GM19025 (cell line): ENCODE data around the gene NUCKS1.

Experiments
- ATAC-seq: cut with Tn5 transposase; IDR thresholded peaks from one replicate; pipeline ENCODE4 v1.9.1; 2021; ENCODE audit warnings: mild to moderate bottlenecking, low read depth, moderate library complexity; ENCODE audit not compliant: unreplicated experiment

Gene NUCKS1

DNA sequence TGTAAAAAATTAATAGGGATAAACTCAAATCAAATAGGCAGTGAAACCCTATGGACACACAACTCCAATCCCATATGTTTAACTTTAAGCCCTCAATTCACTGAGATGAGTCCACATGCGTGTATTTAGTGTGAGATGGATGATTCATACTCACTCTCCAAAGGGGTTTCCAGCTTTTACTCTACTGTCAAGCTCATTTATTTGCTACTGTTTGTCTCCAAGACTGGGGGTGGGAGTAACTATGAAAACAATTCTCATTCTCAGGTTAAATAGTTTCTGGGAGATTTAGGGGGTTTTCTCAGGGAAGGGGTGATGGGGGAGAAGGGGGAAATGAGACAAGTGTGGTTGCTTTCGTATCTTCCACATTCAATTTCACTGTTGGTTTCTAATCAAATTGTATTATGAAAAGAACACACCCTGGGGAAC, 22.6 kb upstream of the NUCKS1 start:
- no peak for ATAC-seq

GRCh38 chr1:205770618-205771017, 20.6 kb upstream of the NUCKS1 start:
- ATAC-seq: no peak

GRCh38 chr1:205769641-205770365, 19.8 kb upstream of the NUCKS1 start:
- no peak for ATAC-seq

DNA sequence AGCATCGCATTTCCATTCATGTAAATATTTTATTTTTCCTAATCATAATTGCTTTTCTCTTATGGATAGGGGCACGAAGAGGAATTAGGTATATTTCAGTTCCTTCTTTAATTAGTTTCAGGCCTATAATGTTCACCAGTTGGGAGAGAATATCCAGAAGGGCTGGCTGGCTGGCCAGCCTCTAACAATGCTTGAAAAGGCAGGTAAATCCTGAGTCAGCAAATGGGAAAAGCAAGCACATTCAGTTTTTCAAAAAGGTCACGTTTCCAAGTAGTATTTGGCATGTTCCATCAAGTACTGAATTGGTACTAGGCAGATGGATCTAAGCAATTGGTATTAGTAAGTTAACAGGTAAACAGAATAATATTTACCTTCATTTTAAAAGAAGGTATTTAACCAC, 17.3 kb upstream of the NUCKS1 start:
- ATAC-seq: no peak

GRCh38 chr1:205766570-205766969, 16.6 kb upstream of the NUCKS1 start:
- ATAC-seq: no peak

DNA sequence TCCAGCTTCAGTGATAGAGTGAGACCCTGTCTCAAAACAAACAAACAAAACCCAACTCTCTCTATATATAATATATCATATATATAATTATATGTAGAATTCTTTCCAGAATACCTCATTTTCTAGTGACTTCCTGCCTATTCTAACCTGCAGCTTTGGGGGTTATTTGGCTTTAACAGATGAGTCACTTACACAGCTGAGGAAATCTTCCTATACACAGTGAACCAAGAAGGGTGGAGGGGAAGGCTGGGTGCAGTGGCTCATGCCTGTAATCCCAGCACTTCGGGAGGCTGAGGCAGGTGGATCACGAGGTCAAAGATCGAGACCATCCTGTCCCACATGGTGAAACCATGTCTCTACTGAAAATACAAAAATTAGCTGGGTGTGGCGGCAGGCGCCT, 16.1 kb upstream of the NUCKS1 start:
- ATAC-seq: no peak

- ATAC-seq: no peak
Measured at GRCh38 chr1:205764578-205764977, 14.6 kb upstream of the NUCKS1 start.

GRCh38 chr1:205763980-205764379, 14.0 kb upstream of the NUCKS1 start:
- no peak for ATAC-seq

- no peak for ATAC-seq
Measured at GRCh38 chr1:205760606-205761005, 10.6 kb upstream of the NUCKS1 start.

DNA sequence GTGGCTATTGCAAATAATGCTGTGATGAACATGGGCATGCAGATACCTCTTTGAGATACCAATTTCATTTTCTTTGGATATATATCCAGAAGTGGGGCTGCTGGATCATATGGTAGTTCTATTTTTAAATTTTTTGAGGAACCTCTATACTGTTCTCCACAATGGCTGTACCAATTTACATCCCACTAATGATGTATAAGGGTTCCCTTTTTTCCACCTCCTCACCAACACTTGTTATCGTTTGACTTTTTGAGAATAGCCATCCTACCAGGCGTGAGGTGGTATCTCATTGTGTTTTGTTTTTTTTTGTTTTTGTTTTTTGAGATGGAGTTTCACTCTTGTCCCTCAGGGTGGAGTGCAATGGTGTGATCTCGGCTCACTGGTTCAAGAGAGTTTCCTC, 6.6 kb upstream of the NUCKS1 start:
- ATAC-seq: no peak

DNA sequence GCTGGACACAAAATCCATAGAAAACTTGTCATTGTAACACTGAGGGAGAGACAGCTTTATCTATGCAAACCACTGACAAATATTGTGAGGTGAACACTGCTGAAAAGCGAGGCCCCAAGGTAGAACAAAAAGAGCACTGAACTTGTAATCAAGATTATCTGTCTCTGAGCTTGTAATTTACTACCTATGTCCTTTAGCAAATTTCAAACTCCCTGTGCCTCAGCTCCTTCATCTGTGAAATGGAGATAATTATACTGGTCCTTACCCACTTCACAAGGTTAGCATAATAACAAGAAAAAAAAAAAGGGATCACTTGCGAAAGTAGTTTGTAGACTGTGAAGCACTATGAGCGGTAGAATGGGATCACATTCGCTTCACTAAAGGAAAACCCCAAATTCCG, 4.9 kb upstream of the NUCKS1 start:
- no peak for ATAC-seq

- ATAC-seq: no peak
Measured at GRCh38 chr1:205751036-205751651, 1.2 kb upstream of the NUCKS1 start.

DNA sequence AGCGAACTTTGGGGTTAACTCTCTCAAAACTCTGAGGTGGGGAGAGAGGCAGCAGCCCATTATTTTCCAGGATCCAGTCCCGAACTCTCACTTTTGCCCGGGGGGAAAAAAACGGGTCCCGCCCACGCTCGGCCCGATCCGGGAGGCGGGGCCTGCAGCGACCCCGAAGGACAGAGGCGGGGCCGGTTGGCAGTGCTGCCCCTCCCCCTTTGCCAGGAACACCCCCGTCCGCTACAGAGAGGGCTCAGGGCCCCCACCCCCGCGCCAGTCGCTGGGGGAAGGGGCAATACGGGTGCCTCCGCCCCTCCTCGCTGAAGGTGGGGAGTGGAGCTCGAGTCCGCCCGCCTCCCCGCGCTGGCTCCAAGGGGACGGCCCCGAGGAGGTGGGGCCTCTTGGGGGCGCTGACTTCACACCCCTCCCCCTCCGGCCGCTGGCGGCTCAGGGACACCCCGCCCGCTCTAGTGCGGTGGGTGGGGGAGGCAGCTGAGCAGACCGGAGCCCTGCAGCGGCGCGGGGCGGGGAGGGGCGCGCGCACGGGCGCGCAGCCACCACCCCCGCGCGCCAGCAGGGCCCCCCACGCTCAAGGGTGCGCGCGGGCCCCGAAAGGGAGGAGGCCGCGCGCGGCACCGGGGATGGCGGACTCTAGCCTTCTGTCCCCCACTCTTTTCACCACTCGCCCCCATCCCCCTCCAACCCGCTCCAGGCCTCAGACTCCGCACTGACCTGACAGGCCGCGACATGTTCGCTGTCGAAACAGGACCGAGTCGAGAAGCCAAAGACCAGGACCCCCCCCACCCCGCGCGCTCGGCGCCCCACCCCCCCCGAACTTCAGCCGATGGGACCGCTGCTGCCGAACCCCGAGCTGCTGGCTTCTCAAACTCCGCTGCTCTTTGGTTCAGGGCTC, 496 bp downstream of the NUCKS1 start:
- peak; percentile 74 for ATAC-seq

GRCh38 chr1:205748403-205749233, 1.4 kb downstream of the NUCKS1 start:
- peak; percentile 4 for ATAC-seq

DNA sequence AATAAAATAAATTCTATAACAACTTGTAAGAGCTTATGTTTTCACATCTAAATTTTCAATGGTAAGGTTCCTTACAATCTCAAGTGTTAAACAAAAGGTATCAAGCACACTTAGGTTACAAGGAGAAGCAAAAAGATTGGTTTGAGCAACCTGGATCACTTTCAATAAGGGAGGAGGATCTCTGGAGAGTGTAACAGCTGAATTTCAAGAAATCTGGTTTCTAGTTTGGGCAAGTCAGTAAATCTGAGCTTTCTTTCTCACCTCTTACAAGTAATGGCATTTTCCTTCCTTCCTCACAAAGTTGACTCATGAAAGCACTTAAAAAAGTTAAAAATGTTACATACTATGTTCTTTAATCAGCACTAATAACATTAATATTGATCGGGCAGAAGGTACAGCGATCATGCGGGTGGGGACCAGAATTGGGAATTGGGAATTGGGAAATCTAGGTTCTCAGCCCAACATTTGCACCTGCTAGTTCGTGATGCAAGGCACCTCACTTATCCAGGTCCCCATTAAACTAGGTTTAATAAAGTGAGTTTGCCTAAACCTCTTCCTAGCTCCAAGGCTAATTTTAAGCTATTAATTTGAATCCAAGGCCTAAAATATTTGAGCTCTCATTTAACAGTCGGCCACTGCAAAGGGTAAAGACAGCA, 3.1 kb downstream of the NUCKS1 start:
- no peak for ATAC-seq

DNA sequence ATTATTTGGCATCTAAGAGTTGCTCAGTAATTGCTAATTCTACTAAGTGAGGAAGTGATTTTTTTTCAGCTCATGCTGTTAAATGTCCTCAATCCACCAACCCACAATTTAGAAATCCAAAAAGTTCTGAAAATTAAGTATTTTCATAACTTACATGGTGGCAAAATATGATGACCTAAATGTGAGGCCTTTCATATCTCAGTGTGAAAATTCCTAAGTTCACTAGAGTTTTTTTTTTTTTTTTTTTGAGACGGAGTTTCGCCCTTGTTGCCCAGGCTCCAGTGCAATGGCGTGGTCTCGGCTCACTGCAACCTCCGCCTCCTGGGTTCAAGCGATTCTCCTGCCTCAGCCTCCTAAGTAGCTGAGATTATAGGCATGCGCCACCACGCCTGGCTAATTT, 5.6 kb downstream of the NUCKS1 start:
- ATAC-seq: no peak

DNA sequence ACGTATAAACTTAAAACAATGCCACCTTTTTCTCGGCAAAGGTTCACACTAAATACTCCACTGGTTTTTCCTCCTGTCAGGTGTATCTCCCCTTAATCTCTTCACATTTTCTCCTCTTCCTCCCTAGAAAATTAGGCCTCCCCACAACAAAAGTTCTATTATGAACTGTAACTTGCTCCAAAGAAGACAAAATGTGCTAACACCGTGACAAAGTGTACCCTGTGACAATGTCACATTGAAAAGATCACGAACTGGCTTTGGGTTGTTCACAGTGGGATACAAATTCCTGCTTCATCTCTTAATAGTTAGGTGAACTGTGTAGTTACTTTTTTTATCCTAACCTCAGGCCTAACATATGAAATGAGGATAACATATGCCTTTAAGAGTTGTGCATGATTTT, 6.0 kb downstream of the NUCKS1 start:
- no peak for ATAC-seq

GRCh38 chr1:205741681-205742080, 8.3 kb downstream of the NUCKS1 start:
- no peak for ATAC-seq

GRCh38 chr1:205739348-205740160, 10.4 kb downstream of the NUCKS1 start:
- ATAC-seq: no peak
